NCI-H446 treated with DMSO at 0.1 percent for 48 hours (cell line): ENCODE measurements around the gene RSBN1.
"Not testable (repeated sequence)": the region's sequence is repeated elsewhere in the genome, so short reads cannot be mapped to it uniquely, and the experiment has no call there.

Experiments used
- DNase-seq: peaks from one replicate; lab custom pipeline; 2025; lab: John Stamatoyannopoulos, UW

The RSBN1 gene

GRCh38 chr1:113780374-113781146 lies 31.7 kb downstream of the RSBN1 start:
- no peak for DNase-seq

GRCh38 chr1:113779542-113779941 lies 32.7 kb downstream of the RSBN1 start:
- DNase-seq = no peak

GRCh38 chr1:113777561-113777960 lies 34.7 kb downstream of the RSBN1 start:
- DNase-seq = no peak

- no peak for DNase-seq
Measured at GRCh38 chr1:113770031-113770430, 42.2 kb downstream of the RSBN1 start.

GRCh38 chr1:113769601-113769970 lies 42.7 kb downstream of the RSBN1 start:
- DNase-seq = peak; percentile 26

GRCh38 chr1:113768916-113769600 lies 43.2 kb downstream of the RSBN1 start:
- no peak for DNase-seq

GRCh38 chr1:113765306-113766230 lies 46.7 kb downstream of the RSBN1 start:
- DNase-seq = peak; percentile 80

- DNase-seq = peak; percentile 78
Measured at GRCh38 chr1:113763661-113764060, 48.6 kb downstream of the RSBN1 start.

- DNase-seq = no peak
Measured at GRCh38 chr1:113761937-113762336, 50.3 kb downstream of the RSBN1 start.

- no peak for DNase-seq
Measured at GRCh38 chr1:113760102-113761080, 51.9 kb downstream of the RSBN1 start.

GRCh38 chr1:113759333-113760101 lies 52.8 kb downstream of the RSBN1 start, which contains the start of gene PHTF1:
Gene PHTF1, minus strand, starts transcription at chr1:113759486. Its CDS starts 783 bp downstream, at chr1:113758703.
- DNase-seq = peak; percentile 49

- DNase-seq = no peak
Measured at GRCh38 chr1:113758631-113759332, 53.5 kb downstream of the RSBN1 start.

GRCh38 chr1:113756461-113756860 lies 55.8 kb downstream of the RSBN1 start:
- no peak for DNase-seq

- DNase-seq = not testable (repeated sequence)
Measured at GRCh38 chr1:113753333-113753732, 58.9 kb downstream of the RSBN1 start.

- DNase-seq = no peak
Measured at GRCh38 chr1:113751516-113751915, 60.8 kb downstream of the RSBN1 start.

- DNase-seq = no peak
Measured at GRCh38 chr1:113751114-113751513, 61.2 kb downstream of the RSBN1 start.

- DNase-seq = no peak
Measured at GRCh38 chr1:113749402-113749801, 62.9 kb downstream of the RSBN1 start.

- no peak for DNase-seq
Measured at GRCh38 chr1:113747376-113747775, 64.9 kb downstream of the RSBN1 start.

GRCh38 chr1:113745425-113745824 lies 66.9 kb downstream of the RSBN1 start:
- DNase-seq = no peak

- DNase-seq = no peak
Measured at GRCh38 chr1:113744114-113744513, 68.2 kb downstream of the RSBN1 start.
